ENCODE data around the gene GRK3.
"Not testable (repeated sequence)": the region's sequence is repeated elsewhere in the genome, so short reads cannot be mapped to it uniquely, and the experiment has no call there.

- TF ChIP-seq SMARCA5 (IDR thresholded peaks at IDR 0.05); CTCF (IDR thresholded peaks at IDR 0.05 in 2 of 3, conservative IDR thresholded peaks at IDR 0.05 in 1 of 3; ENCODE audit: control insufficient read depth in 2 of 3, extremely low read depth in 1 of 3, insufficient read depth in 1 of 3, low read depth in 3 of 3, low read length in 3 of 3): not testable (repeated sequence)
Measured at GRCh38 chr22:25525804-25526584, 38.5 kb upstream of the GRK3 start.

All from GM12878 (cell line).